Osteoblast (primary cell): ENCODE results near the gene OR6B1. TPM values are rescaled to one million over a fixed set of nuclear protein-coding genes. Genes with fewer than 3 reads are reported as not detected.

Experiments used
- DNase-seq: peaks from one replicate; pipeline ENCODE4 v3.0.0; 2011; ENCODE audit warnings: low spot score, mixed read lengths; ENCODE audit not compliant: insufficient read length; ENCODE audit errors: missing footprints
- H2AFZ ChIP-seq: 2 replicates; pipeline ENCODE4 v1.6.0; 2011; ENCODE audit warnings: mild to moderate bottlenecking, low read length
- H3K27ac ChIP-seq: 2 replicates; pipeline ENCODE4 v1.5.1; 2011; ENCODE audit warnings: mild to moderate bottlenecking, low read depth, low read length, moderate library complexity
- H3K27me3 ChIP-seq: 2 replicates; pipeline ENCODE4 v1.6.0; 2012; ENCODE audit warnings: mild to moderate bottlenecking, control low read depth, inconsistent platforms, low read length, moderate library complexity; ENCODE audit not compliant: insufficient read depth
- H3K36me3 ChIP-seq: 2 replicates; pipeline ENCODE4 v1.5.1; 2011; ENCODE audit warnings: mild to moderate bottlenecking, low read length, control low read depth, moderate library complexity; ENCODE audit not compliant: insufficient read depth
- H3K4me1 ChIP-seq: 2 replicates; pipeline ENCODE4 v1.5.1; 2011; ENCODE audit warnings: mild to moderate bottlenecking, low read length, control low read depth, moderate library complexity; ENCODE audit not compliant: insufficient read depth
- H3K4me2 ChIP-seq: 2 replicates; pipeline ENCODE4 v1.6.0; 2011; ENCODE audit warnings: mild to moderate bottlenecking, low read length; ENCODE audit not compliant: insufficient read depth
- H3K4me3 ChIP-seq: fragments of 200-600 bp; sonication (generic); 3 replicates; pipeline ENCODE4 v1.5.1; 2012; ENCODE audit warnings: mild to moderate bottlenecking, low read length, inconsistent platforms; ENCODE audit not compliant: insufficient read depth
- H3K79me2 ChIP-seq: 2 replicates; pipeline ENCODE4 v1.6.0; 2012; ENCODE audit warnings: mild to moderate bottlenecking, low read length, control low read depth, inconsistent platforms; ENCODE audit not compliant: insufficient read depth
- H3K9me3 ChIP-seq: 2 replicates; pipeline ENCODE4 v1.5.1; 2011; ENCODE audit warnings: low read depth, low read length, control low read depth
- H4K20me1 ChIP-seq: 2 replicates; pipeline ENCODE4 v1.6.0; 2012; ENCODE audit warnings: mild to moderate bottlenecking, low read length, control low read depth; ENCODE audit not compliant: insufficient read depth
- CTCF ChIP-seq: IDR thresholded peaks from 2 replicates; pipeline ENCODE4 v1.5.1; 2011; ENCODE audit warnings: mild to moderate bottlenecking, low read depth, low read length, moderate library complexity; ENCODE audit errors: extremely low read depth
- total RNA-seq: library from RNA; depleted of rRNA; stranded (reverse); fragments of >200 nt; gene quantifications from 2 replicates; pipeline ENCODE4 v1.2.3, GENCODE V29; 2012

The OR6B1 gene
- total RNA-seq, 1 donor, result not detected

GRCh38 chr7:144019457-144019856, 19.3 kb downstream of the OR6B1 start:
- H3K27ac ChIP-seq, result peak overlapping the region; percentile 35
- peaks cover 13% of the 10 kb centered on the region for H3K4me1 ChIP-seq
- H3K4me2 ChIP-seq, result no peak overlapping the region
- no peak overlapping the region for H2AFZ ChIP-seq
- no peaks in the 10 kb centered on the region for H3K27me3 ChIP-seq
- DNase-seq, result peak; percentile 53
- no peak overlapping the region for H3K4me3 ChIP-seq
- TF ChIP-seq CTCF, result no peak
- no peaks in the 10 kb centered on the region for H3K36me3 ChIP-seq
- no peaks in the 10 kb centered on the region for H4K20me1 ChIP-seq
- H3K9me3 ChIP-seq, result no peaks in the 10 kb centered on the region
- no peaks in the 10 kb centered on the region for H3K79me2 ChIP-seq

GRCh38 chr7:144020340-144020739, 20.2 kb downstream of the OR6B1 start:
- H3K79me2 ChIP-seq, result no peaks in the 10 kb centered on the region
- no peak for DNase-seq
- peaks cover 13% of the 10 kb centered on the region for H3K4me1 ChIP-seq
- H3K27ac ChIP-seq, result no peak overlapping the region
- TF ChIP-seq CTCF, result no peak
- no peaks in the 10 kb centered on the region for H3K9me3 ChIP-seq
- no peak overlapping the region for H3K4me3 ChIP-seq
- no peaks in the 10 kb centered on the region for H3K36me3 ChIP-seq
- H4K20me1 ChIP-seq, result no peaks in the 10 kb centered on the region
- H2AFZ ChIP-seq, result no peak overlapping the region
- H3K27me3 ChIP-seq, result no peaks in the 10 kb centered on the region
- H3K4me2 ChIP-seq, result no peak overlapping the region

GRCh38 chr7:144022169-144022568, 22.0 kb downstream of the OR6B1 start:
- DNase-seq, result no peak
- no peaks in the 10 kb centered on the region for H3K79me2 ChIP-seq
- H3K4me2 ChIP-seq, result no peak overlapping the region
- no peak overlapping the region for H3K27ac ChIP-seq
- H3K4me3 ChIP-seq, result no peak overlapping the region
- H3K36me3 ChIP-seq, result no peaks in the 10 kb centered on the region
- no peaks in the 10 kb centered on the region for H4K20me1 ChIP-seq
- TF ChIP-seq CTCF, result no peak
- no peaks in the 10 kb centered on the region for H3K27me3 ChIP-seq
- H3K4me1 ChIP-seq, result peaks cover 13% of the 10 kb centered on the region
- H3K9me3 ChIP-seq, result no peaks in the 10 kb centered on the region
- no peak overlapping the region for H2AFZ ChIP-seq

- Histone ChIP-seq H2AFZ (no peak overlapping the region), H3K9me3 (no peaks in the 10 kb centered on the region), H3K27me3 (no peaks in the 10 kb centered on the region), H4K20me1 (no peaks in the 10 kb centered on the region), H3K27ac (no peak overlapping the region), H3K36me3 (no peaks in the 10 kb centered on the region), H3K4me2 (no peak overlapping the region), H3K4me3 (no peak overlapping the region), H3K79me2 (no peaks in the 10 kb centered on the region), H3K4me1 (peaks cover 13% of the 10 kb centered on the region)
- TF ChIP-seq CTCF, result no peak
- no peak for DNase-seq
These were observed 23.2 kb downstream of the OR6B1 start for GRCh38 chr7:144023171-144023827.
